Astrocyte of the cerebellum (primary cell): ENCODE measurements around the gene MDFI.
"Not testable (repeated sequence)": the region's sequence is repeated elsewhere in the genome, so short reads cannot be mapped to it uniquely, and the experiment has no call there.

ENCODE experiments used
- DNase-seq: peaks from one replicate; pipeline ENCODE4 v3.0.0-alpha.2; 2011; ENCODE audit warnings: low read depth
- H3K4me3 ChIP-seq: 2 replicates; pipeline ENCODE4 v1.5.1; 2011; ENCODE audit warnings: mild to moderate bottlenecking, low read depth, low read length, moderate library complexity
- in situ Hi-C: cut with HindIII; loops from 2 replicates; pipeline ENCODE4 v1.10.0; 2017; ENCODE audit warnings: low sequenced_read_pairs
- TF ChIP-seq, protein P1 (sequence below): IDR thresholded peaks from 2 replicates; pipeline ENCODE4 v1.5.1; 2012; ENCODE audit warnings: low read length, low read depth, moderate library complexity, mild to moderate bottlenecking; ENCODE audit errors: missing control alignments

MDFI gene

DNA sequence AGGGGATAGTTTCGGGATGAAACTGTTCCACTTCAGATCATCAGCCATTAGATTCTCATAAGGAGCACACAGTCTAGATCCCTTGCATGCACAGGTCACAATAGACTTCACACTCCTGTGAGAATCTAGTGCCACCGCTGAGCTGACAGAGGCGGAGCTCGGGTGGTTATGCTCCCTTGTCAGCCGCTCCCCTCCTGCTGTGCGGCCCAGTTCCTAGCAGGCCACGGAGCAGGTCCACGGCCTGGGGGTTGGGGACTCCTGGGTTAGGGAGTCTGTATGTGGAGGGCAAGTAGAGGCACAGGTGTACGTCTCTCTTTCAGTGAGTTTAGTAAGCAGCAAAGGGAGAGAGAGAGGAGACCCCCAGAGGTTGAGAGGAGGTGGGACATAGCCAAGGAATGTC, 30.5 kb upstream of the MDFI start:
- in situ Hi-C loops = no loop called here
- H3K4me3 ChIP-seq = no peak overlapping the region
- no peak for DNase-seq
- TF ChIP-seq, protein P1, sequence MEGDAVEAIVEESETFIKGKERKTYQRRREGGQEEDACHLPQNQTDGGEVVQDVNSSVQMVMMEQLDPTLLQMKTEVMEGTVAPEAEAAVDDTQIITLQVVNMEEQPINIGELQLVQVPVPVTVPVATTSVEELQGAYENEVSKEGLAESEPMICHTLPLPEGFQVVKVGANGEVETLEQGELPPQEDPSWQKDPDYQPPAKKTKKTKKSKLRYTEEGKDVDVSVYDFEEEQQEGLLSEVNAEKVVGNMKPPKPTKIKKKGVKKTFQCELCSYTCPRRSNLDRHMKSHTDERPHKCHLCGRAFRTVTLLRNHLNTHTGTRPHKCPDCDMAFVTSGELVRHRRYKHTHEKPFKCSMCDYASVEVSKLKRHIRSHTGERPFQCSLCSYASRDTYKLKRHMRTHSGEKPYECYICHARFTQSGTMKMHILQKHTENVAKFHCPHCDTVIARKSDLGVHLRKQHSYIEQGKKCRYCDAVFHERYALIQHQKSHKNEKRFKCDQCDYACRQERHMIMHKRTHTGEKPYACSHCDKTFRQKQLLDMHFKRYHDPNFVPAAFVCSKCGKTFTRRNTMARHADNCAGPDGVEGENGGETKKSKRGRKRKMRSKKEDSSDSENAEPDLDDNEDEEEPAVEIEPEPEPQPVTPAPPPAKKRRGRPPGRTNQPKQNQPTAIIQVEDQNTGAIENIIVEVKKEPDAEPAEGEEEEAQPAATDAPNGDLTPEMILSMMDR = no peak

DNA sequence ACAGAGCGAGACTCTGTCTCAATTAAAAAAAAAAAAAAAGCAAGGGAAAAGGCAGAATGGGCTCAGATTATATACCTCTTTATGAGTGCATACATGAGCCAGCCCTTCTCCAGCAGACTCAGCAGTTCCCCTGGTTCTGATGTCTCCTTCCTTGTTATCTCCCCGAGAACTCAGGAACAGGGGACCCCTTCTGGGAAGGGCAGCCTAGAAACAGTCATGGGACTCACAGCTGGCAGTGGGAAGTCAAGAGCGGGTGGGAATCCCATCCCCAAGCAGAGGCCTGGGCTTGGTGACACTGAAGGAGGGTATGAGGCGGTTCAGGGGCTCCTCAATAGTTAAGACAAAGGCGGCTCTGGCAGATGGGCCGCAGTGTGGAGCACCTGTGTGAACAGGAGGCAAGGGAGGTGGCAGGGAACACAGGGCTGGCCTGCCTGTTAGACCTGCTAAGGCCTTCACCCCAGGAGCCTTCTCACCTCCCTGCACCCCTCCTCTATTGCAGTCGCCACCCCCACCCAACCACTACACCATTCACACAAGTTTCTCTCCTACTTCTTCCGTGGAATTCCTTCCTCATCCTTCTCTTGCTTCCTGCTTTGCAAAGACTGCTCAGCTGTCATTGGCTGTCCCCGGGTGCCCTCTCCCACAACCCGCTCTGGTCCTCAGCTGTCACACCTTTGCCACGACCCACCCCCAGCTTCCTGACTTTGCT, 29.7 kb upstream of the MDFI start:
- H3K4me3 ChIP-seq = no peak overlapping the region
- DNase-seq = no peak
- TF ChIP-seq, protein P1 = no peak
- in situ Hi-C loops = no loop called here

DNA sequence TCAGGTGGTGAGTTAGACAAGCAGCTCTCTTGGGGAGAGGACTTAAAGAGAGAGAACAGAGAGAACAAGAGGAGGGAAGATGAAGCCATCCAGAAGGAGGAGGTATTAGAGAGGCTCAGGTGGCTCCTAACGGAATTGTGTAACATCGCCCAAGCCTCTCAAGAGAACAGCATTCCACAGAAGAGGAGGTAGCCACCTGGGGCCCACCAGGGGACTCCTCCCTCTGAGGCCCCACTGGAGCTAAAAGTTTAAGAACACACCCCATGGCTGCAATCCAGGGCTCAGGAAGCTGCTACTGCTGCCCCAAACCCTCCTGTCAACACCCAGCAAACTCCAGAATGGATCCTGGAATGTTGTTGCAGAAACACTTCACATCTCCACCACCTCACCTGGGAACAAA, 23.6 kb upstream of the MDFI start:
- no peak overlapping the region for H3K4me3 ChIP-seq
- in situ Hi-C loops = no loop called here
- TF ChIP-seq, protein P1 = no peak
- DNase-seq = no peak

DNA sequence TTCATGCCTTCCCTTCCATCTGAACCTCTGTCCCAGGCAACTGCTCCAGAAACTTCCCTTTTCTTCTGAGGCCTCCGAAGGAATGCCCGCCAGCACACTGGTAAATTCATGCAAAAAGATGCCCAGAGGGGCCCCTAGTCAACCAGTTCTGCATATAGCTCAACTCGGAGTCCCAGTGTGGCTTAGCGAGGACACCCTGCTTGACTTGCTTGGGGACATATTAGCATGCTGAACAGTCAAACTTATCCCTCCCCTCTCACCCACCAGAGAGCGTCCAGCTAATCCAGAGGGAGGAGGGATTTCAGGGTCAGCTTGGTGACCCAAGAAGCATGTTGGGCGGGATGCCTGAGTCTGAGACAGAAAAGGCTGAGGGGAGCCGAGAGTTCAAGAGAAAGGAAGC, 23.0 kb upstream of the MDFI start:
- TF ChIP-seq, protein P1 = no peak
- no peak overlapping the region for H3K4me3 ChIP-seq
- in situ Hi-C loops = no loop called here
- DNase-seq = no peak

- in situ Hi-C loops = no loop called here
- no peak for DNase-seq
- no peak overlapping the region for H3K4me3 ChIP-seq
- TF ChIP-seq, protein P1 = no peak
Observed at GRCh38 chr6:41618598-41618997, 19.7 kb upstream of the MDFI start.

- in situ Hi-C loops, DNase-seq, H3K4me3 ChIP-seq: not testable (repeated sequence)
Observed at GRCh38 chr6:41619193-41619592, 19.1 kb upstream of the MDFI start.

GRCh38 chr6:41621367-41621766, 16.9 kb upstream of the MDFI start:
- DNase-seq = no peak
- in situ Hi-C loops = no loop called here
- H3K4me3 ChIP-seq = no peak overlapping the region
- TF ChIP-seq, protein P1 = no peak
